Memory B cell (primary cell): Measurements from ENCODE around the gene SLC16A3.
A peak's percentile ranks its signal among the peaks of the same experiment; 100 is the strongest.
"Not testable (repeated sequence)": the region's sequence is repeated elsewhere in the genome, so short reads cannot be mapped to it uniquely, and the experiment has no call there.

ENCODE experiments used
- ATAC-seq: fragments of 150-1000 bp; cut with Tn5 transposase; 2 replicates; pipeline ENCODE4 v1.10.0; 2021; ENCODE audit warnings: low read depth, mild to moderate bottlenecking, moderate library complexity
- DNase-seq, 2 donors: peaks; one replicate each; pipeline ENCODE4 v3.0.0; 2022; ENCODE audit warnings: low spot score in 2 of 2
- H3K27ac Mint-ChIP-seq: one replicate; pipeline ENCODE4 v1.8.0; 2022; ENCODE audit warnings: mild to moderate bottlenecking, moderate library complexity, mixed read lengths
- H3K27me3 Mint-ChIP-seq: one replicate; pipeline ENCODE4 v1.8.0; 2022; ENCODE audit warnings: mixed read lengths
- H3K36me3 Mint-ChIP-seq: one replicate; pipeline ENCODE4 v1.8.0; 2022; ENCODE audit warnings: mild to moderate bottlenecking, mixed read lengths
- H3K4me1 Mint-ChIP-seq: one replicate; pipeline ENCODE4 v1.8.0; 2022; ENCODE audit warnings: mixed read lengths
- H3K4me3 Mint-ChIP-seq: one replicate; pipeline ENCODE4 v1.8.0; 2022; ENCODE audit warnings: mild to moderate bottlenecking, moderate library complexity, mixed read lengths
- H3K9me3 Mint-ChIP-seq: one replicate; pipeline ENCODE4 v1.8.0; 2022; ENCODE audit warnings: mixed read lengths

The SLC16A3 gene

DNA sequence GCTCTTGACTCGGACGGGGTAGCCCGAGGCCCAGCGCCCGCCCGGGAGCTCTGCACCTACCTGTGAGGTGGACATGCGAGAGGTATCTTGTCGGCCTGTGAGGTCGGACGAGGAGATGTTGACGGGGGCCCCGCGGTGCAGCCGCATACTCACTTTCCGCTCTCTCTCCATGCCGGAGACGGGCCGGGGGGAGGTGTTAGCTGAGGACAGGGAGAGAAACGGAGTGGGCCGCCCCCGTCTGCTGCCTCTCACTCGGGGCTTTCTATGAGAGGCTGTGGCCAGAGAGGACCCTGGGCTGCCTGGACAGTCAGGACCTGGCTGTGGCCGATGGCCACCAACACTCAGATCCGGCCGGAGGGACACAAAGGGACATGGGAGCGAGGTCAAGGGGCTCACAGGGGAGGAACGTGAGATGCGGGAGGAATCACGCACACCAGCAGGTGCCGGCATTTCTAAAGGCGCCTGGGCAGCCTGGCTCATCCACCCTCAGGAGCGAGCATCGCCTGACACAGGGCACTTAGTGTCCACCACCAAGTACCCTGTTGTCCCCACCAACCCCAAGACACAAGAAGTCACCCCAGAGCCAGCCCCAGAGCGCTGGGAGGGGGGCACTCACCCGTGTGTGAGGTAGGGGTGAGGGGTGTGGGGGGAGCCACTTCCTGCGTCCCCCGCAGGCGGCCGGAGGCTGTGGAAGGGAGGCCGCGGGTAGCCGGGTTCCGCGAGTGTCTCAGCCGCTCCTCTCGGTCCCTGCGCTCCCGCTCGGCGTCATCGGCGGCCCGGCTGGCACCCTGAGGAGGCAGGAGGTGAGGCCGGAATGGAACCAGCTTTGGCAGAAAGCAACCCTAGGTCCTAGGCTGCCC is 20.2 kb downstream of the SLC16A3 start:
- no peaks in the 10 kb centered on the region for H3K27me3 Mint-ChIP-seq
- peaks cover 2% of the 10 kb centered on the region for H3K4me1 Mint-ChIP-seq
- H3K4me3 Mint-ChIP-seq, result no peak overlapping the region
- no peak for ATAC-seq
- no peaks in the 10 kb centered on the region for H3K9me3 Mint-ChIP-seq
- H3K27ac Mint-ChIP-seq, result no peak overlapping the region
- H3K36me3 Mint-ChIP-seq, result peaks cover 33% of the 10 kb centered on the region
- no peak for DNase-seq

DNA sequence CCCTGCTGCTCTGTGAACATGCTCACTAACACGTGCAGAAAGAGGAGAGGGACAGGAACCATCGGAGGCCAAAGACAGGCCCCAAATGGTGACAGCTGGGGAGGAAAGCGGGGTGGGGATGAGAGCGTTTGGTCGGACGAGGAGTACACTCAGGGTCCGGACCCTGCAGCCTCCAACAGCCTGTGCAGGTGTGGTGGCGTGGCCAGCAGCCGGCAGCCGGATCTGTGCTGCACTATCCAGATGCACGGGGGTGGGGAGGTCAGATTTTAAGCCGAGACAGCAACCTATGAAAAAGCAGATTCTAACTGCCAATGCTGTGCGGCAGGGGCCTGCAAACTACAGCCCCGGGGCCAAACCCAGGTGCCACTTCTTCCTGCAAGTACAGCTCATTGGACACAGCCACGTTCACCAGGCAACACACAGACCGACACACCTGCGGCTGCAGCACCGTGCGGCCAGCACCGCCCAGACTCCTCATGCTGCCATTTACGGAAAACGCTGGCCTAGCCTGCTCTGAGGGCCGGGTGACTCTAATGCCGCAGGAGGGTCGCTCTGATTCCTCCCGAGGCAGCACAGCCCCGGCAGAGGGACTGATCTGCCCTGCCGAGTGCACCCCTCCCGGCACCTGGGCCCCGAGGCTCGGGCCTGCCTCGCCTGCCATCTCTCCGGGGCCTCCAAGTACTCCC is 21.2 kb downstream of the SLC16A3 start:
- no peak overlapping the region for H3K4me3 Mint-ChIP-seq
- H3K27me3 Mint-ChIP-seq, result no peaks in the 10 kb centered on the region
- H3K4me1 Mint-ChIP-seq, result peaks cover 2% of the 10 kb centered on the region
- no peaks in the 10 kb centered on the region for H3K9me3 Mint-ChIP-seq
- ATAC-seq (no peak), DNase-seq (no peak)
- no peak overlapping the region for H3K27ac Mint-ChIP-seq
- peaks cover 24% of the 10 kb centered on the region for H3K36me3 Mint-ChIP-seq

DNA sequence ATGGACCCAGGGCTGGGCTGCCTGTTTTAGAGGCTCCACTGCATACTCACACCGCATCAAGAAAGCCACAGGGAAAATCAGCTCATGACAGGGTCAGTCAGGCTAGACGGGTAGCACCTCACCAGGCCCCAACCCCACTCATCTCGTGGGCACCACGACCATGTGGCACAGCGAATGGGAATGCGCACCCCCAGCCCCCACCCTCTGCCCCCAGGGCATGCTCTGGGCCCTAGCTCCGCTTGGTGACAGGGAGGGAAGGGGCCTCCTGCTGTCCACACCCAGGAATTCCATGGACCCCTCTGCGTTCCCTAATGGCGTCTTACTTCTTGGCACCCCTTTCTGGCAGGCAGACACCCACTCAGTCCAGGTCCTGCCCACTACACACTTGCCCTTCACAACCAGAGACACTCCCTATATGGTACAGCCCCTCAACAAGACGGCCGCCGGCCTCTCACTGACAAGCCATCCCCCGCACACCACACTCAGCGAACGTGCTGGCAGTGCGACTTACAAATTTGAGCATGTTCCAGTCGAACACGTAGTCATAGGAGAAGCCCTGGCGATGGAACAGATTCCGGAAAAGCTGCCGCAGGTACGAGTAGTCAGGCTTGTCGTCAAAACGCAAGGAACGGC is 22.1 kb downstream of the SLC16A3 start:
- H3K9me3 Mint-ChIP-seq, result no peaks in the 10 kb centered on the region
- peaks cover 2% of the 10 kb centered on the region for H3K4me1 Mint-ChIP-seq
- ATAC-seq (no peak), DNase-seq (no peak)
- H3K4me3 Mint-ChIP-seq, result no peak overlapping the region
- peaks cover 30% of the 10 kb centered on the region for H3K36me3 Mint-ChIP-seq
- H3K27me3 Mint-ChIP-seq, result no peaks in the 10 kb centered on the region
- H3K27ac Mint-ChIP-seq, result peak overlapping the region; percentile 77

DNA sequence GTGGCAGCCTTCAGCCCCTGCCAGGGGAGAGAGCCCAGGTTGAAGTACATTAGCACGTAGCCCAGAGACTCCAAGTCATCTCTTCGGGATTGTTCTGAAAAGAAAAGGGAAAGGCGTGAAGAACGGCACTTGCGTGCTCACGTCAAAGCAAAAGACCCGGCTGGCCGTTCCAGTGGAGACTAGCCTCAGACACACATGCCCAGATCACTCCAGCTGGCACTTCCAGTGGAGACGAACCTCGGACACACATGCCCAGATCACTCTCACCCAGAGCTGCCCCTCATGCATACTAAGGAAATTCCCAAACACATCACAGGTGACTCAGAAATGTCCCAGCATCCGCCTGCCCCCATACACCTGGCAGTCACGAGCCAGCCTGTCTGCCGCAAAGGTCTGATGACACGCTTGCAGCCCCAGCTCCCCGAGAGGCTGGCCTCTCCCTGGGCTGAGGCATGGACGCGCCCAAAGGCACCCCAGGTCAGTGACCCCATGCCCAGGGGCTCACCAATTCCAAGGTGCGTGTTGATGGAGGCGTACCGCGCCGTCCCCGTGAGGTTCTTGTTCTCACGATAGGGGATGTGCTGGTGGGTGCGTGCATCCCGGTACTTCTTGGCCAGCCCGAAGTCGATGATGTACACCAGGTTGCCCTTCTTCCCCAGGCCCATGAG is 23.8 kb downstream of the SLC16A3 start:
- DNase-seq (no peak), ATAC-seq (no peak)
- Mint-ChIP-seq H3K27ac (no peak overlapping the region), H3K36me3 (peaks cover 33% of the 10 kb centered on the region), H3K4me1 (peaks cover 2% of the 10 kb centered on the region), H3K4me3 (no peak overlapping the region), H3K9me3 (no peaks in the 10 kb centered on the region), H3K27me3 (no peaks in the 10 kb centered on the region)

DNA sequence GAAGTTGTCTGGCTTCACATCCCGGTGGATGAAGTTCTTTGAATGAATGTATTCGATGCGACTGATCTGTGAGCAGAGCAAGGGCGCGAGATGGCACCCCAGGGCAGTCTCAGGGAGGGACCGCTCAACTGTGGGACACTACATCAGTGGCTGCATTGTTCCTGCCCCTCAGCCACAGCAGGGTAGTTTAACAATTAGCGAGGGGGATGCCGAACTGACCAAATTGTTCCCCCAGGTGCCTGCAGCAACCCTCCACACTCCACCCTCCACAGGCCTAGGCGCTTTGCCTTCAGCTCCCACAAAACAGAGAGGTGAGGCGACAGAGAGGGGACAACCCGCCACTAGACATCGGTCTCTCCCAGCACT is 24.3 kb downstream of the SLC16A3 start:
- H3K9me3 Mint-ChIP-seq, result no peaks in the 10 kb centered on the region
- DNase-seq (no peak), ATAC-seq (no peak)
- peaks cover 30% of the 10 kb centered on the region for H3K36me3 Mint-ChIP-seq
- no peak overlapping the region for H3K4me3 Mint-ChIP-seq
- H3K4me1 Mint-ChIP-seq, result peaks cover 2% of the 10 kb centered on the region
- H3K27ac Mint-ChIP-seq, result no peak overlapping the region
- H3K27me3 Mint-ChIP-seq, result no peaks in the 10 kb centered on the region

DNA sequence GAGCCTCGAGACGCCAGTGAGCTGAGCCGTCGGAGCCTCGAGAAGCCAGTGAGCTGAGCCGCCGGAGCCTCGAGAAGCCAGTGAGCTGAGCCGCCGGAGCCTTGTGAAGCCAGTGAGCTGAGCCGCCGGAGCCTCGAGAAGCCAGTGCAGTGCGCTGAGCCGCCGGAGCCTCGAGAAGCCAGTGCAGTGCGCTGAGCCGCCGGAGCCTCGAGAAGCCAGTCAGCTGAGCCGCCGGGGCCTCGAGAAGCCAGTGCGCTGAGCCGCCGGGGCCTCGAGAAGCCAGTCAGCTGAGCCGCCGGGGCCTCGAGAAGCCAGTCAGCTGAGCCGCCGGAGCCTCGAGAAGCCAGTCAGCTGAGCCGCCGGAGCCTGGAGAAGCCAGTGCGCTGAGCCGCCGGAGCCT is 25.3 kb downstream of the SLC16A3 start:
- not testable (repeated sequence) for H3K4me3 Mint-ChIP-seq, H3K4me1 Mint-ChIP-seq, H3K27me3 Mint-ChIP-seq, H3K9me3 Mint-ChIP-seq, DNase-seq, ATAC-seq, H3K27ac Mint-ChIP-seq
- peaks cover 33% of the 10 kb centered on the region for H3K36me3 Mint-ChIP-seq

DNA sequence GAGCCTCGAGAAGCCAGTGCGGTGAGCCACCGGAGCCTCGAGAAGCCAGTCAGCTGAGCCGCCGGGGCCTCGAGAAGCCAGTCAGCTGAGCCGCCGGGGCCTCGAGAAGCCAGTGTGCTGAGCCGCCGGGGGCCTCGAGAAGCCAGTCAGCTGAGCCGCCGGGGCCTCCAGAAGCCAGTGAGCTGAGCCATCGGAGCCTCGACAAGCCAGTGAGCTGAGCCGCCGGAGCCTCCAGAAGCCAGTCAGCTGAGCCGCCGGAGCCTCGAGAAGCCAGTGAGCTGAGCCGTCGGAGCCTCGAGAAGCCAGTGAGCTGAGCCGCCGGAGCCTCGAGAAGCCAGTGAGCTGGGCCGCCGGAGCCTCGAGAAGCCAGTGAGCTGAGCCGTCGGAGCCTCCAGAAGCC is 25.9 kb downstream of the SLC16A3 start:
- not testable (repeated sequence) for H3K4me3 Mint-ChIP-seq, DNase-seq, H3K4me1 Mint-ChIP-seq, ATAC-seq, H3K27me3 Mint-ChIP-seq, H3K9me3 Mint-ChIP-seq, H3K27ac Mint-ChIP-seq
- H3K36me3 Mint-ChIP-seq, result peaks cover 34% of the 10 kb centered on the region

DNA sequence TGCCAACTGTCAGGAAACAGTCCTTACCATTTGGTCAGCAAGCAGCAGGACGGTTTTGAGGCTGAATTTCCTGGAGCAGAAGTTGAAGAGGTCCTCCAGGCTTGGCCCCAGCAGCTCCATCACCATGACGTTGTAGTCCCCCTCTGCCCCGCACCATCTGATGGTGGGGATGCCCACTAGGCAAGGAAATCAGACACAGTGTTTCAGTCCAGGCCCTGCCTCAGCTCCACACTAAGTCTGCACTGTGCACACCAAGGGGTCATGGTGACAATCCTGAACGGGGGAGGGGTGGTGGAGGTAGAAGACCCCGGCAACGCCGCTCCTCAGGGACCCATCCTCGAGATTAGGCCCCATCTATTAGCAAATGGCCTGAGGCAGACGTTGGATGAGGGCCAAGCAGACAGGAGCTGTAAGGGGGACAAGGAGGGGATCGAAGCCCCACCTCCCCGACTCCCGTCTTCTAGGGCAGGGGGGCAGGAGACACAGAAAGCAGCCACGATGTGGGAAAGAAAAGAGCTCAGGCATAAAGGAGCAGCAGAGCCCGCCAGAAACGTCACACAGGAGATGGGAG is 26.6 kb downstream of the SLC16A3 start:
- no peak for ATAC-seq
- Mint-ChIP-seq H3K4me3 (no peak overlapping the region), H3K4me1 (peaks cover 17% of the 10 kb centered on the region), H3K27ac (peak overlapping the region; percentile 58), H3K9me3 (no peaks in the 10 kb centered on the region), H3K27me3 (no peaks in the 10 kb centered on the region), H3K36me3 (peaks cover 41% of the 10 kb centered on the region)
- DNase-seq, result no peak

DNA sequence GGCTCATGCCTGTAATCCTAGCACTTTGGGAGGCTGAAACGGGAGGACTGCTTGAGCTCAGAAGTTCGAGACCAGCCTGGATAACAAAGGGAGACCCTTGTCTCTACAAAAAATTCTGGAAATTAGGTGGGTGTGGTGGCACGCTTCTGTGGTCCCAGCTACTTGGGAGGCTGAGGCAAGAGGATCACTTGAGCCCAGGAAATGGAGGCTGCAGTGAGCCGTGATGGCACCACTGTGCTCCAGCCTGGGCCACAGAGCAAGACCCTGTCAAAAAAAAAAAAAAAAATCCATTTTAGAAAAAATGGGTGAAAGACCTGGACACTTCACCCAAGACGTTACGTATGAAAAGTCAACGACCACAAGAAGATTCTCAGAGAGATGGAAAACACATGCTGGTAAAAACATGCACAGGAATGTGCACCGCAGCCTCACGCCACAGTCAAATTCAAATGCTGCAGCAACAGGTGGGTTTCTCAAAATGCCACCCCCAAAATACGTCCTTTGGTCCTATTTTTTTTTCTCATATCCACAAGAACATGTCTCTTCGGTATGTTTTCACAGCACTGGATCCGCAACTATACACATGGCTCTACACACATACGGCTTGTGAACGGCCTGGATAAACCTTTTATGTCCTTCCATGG is 27.5 kb downstream of the SLC16A3 start:
- ATAC-seq, result no peak
- peaks cover 21% of the 10 kb centered on the region for H3K4me1 Mint-ChIP-seq

DNA sequence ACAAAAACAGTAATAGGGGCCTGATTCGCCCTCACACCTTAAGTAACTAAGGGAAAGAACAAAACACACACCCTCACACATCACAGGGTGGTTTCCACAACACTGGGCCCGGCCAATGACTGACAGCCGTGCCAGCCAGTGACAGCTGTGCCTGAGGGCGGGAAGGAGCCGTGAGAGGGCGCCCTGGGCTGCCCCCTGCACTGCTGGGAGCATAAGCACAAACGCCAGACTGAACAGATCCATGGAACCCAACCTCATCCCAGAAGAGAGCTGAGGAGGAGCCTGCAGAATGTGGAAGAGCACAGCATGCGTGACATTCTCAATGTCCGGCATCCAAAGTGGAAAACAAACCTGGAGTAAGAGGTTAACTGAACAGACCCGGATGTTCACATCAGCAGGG is 28.6 kb downstream of the SLC16A3 start:
- Mint-ChIP-seq H3K36me3 (peaks cover 48% of the 10 kb centered on the region), H3K27ac (peak overlapping the region; percentile 88), H3K9me3 (no peaks in the 10 kb centered on the region), H3K4me3 (no peak overlapping the region), H3K27me3 (no peaks in the 10 kb centered on the region), H3K4me1 (peaks cover 21% of the 10 kb centered on the region)
- ATAC-seq (peak; percentile 90), DNase-seq (no peak)

More for the DNA sequence above, 27.5 kb downstream of the SLC16A3 start:
- H3K9me3 Mint-ChIP-seq, result no peaks in the 10 kb centered on the region
- H3K4me3 Mint-ChIP-seq, result no peak overlapping the region
- H3K27me3 Mint-ChIP-seq, result no peaks in the 10 kb centered on the region
- no peak for DNase-seq
- peaks cover 47% of the 10 kb centered on the region for H3K36me3 Mint-ChIP-seq
- peak overlapping the region; percentile 58 for H3K27ac Mint-ChIP-seq

DNA sequence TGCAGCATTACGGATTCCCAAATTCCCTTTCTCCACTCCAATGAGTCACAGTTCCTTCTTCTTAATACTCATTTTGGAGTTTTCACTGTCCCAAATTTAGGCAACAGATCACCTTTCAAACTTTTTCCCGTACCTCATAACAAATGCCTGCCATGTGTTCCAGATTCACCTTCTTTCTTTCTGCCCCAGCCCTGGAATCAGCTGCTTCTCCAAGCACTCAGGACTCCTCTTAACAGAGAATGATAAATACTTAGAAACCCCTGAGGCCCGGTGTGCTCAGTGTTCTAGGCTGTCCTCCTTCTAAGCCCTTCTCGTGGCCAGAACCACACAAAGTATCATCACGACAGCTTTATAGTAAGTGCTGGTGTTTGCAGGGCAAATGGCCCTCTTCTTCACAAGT is 29.7 kb downstream of the SLC16A3 start:
- peaks cover 39% of the 10 kb centered on the region for H3K36me3 Mint-ChIP-seq
- DNase-seq, result no peak
- H3K27ac Mint-ChIP-seq, result peak overlapping the region; percentile 14
- ATAC-seq, result no peak
- H3K4me1 Mint-ChIP-seq, result peaks cover 21% of the 10 kb centered on the region
- H3K27me3 Mint-ChIP-seq, result no peaks in the 10 kb centered on the region
- H3K9me3 Mint-ChIP-seq, result no peaks in the 10 kb centered on the region
- no peak overlapping the region for H3K4me3 Mint-ChIP-seq

DNA sequence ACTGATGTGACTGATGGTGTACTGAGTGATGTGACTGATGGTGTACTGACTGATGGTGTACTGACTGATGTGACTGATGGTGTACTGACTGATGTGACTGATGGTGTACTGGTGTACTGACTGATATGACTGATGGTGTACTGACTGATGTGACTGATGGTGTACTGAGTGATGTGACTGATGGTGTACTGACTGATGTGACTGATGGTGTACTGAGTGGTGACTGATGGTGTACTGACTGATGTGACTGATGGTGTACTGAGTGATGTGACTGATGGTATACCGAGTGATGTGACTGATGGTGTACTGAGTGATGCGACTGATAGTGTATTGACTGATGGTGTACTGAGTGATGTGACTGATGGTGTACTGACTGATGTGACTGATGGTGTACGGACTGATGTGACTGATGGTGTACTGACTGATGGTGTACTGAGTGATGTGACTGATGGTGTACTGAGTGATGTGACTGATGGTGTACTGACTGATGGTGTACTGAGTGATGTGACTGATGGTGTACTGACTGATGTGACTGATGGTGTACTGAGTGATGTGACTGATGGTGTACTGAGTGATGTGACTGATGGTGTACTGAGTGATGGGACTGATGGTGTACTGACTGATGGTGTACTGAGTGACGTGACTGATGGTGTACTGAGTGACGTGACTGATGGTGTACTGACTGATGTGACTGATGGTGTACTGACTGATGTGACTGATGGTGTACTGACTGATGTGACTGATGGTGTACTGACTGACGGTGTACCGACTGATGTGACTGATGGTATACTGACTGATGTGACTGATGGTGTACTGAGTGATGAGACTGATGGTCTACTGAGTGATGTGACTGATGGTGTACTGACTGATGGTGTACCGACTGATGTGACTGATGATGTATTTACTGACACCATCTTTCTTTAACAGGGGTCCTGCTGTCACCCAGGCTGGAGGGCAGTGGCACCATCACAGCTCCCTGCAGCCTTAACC is 31.4 kb downstream of the SLC16A3 start:
- Mint-ChIP-seq H3K36me3 (peaks cover 43% of the 10 kb centered on the region), H3K4me1 (peaks cover 21% of the 10 kb centered on the region), H3K27ac (peak overlapping the region; percentile 58)
- H3K27me3 Mint-ChIP-seq, DNase-seq, H3K9me3 Mint-ChIP-seq, ATAC-seq, H3K4me3 Mint-ChIP-seq: not testable (repeated sequence)
